Stimulated activated memory B cell treated with anti-CD40 and anti-IgM and Interleukin-4, amounts not matched to agents 10 μg/mL and 1 μg/mL and 100 μg/mL, for 72 hours (primary cell): ENCODE measurements around the gene MAT2A.

Experiments
- ATAC-seq: fragments of 150-1000 bp; cut with Tn5 transposase; 2 replicates; pipeline ENCODE4 v1.10.0; 2021
- H3K27ac Mint-ChIP-seq: one replicate; pipeline ENCODE4 v1.8.0; 2022; ENCODE audit warnings: mild to moderate bottlenecking, mixed read lengths
- H3K27me3 Mint-ChIP-seq: one replicate; pipeline ENCODE4 v1.8.0; 2022; ENCODE audit warnings: mixed read lengths
- H3K36me3 Mint-ChIP-seq: one replicate; pipeline ENCODE4 v1.8.0; 2022; ENCODE audit warnings: mixed read lengths
- H3K4me1 Mint-ChIP-seq: one replicate; pipeline ENCODE4 v1.8.0; 2022; ENCODE audit warnings: mixed read lengths
- H3K4me3 Mint-ChIP-seq: one replicate; pipeline ENCODE4 v1.8.0; 2022; ENCODE audit warnings: mild to moderate bottlenecking, moderate library complexity, mixed read lengths
- H3K9me3 Mint-ChIP-seq: one replicate; pipeline ENCODE4 v1.8.0; 2022; ENCODE audit warnings: mixed read lengths

MAT2A gene

DNA sequence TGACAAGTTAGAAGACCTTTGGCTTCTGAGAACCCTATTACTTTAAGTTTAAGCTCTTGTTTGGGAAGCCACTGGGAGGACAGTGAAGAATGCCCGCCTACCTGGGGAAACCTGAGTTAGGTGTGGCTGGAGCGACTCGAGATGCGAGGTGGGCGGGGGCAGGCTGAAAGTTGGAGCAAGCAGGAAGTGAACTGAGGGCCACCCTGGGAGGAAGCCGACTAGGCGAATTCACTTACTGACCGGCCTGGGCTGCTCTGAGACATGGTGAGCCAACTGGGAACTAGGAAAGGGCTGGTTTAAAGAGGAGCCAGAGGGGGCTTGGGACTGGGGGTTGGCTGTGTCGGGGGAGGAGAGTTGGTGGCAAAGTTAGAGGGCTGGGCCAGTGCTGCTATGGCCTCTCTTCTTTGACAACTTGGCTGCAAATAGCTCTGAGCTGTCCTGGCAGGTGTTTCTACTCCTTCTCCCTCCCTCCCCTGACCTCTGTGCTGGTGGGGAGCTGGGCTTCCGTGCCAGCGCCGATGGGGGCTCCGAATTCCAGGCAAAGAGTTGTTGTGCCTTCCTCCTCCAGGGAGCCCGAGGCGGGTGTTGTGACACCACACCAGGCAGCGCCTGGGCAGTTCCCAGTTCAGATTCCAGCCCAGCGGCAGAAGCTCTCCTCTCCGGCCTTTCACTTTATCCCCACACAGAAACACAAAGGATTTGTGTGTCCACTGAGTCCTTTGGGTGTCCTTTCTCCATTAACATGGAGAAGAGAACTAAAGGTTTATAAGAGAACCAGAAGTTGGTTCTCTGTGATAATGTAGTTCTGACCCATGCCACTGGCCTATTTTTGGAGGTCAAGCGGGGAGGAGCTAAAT is 38.6 kb downstream of the MAT2A start, which contains the start of gene VAMP8:
VAMP8 (plus strand) TSS at position 201 of the 857 bp plus-strand sequence; CDS start at position 262, 61 bp downstream.
- Mint-ChIP-seq H3K4me1 (peaks cover 38% of the 10 kb centered on the region), H3K9me3 (no peaks in the 10 kb centered on the region), H3K36me3 (peaks cover 32% of the 10 kb centered on the region), H3K27ac (peak within 1 kb of the TSS; percentile 88), H3K4me3 (peak within 1 kb of the TSS; percentile 90), H3K27me3 (no peaks in the 10 kb centered on the region)
- peak; percentile 84 for ATAC-seq

DNA sequence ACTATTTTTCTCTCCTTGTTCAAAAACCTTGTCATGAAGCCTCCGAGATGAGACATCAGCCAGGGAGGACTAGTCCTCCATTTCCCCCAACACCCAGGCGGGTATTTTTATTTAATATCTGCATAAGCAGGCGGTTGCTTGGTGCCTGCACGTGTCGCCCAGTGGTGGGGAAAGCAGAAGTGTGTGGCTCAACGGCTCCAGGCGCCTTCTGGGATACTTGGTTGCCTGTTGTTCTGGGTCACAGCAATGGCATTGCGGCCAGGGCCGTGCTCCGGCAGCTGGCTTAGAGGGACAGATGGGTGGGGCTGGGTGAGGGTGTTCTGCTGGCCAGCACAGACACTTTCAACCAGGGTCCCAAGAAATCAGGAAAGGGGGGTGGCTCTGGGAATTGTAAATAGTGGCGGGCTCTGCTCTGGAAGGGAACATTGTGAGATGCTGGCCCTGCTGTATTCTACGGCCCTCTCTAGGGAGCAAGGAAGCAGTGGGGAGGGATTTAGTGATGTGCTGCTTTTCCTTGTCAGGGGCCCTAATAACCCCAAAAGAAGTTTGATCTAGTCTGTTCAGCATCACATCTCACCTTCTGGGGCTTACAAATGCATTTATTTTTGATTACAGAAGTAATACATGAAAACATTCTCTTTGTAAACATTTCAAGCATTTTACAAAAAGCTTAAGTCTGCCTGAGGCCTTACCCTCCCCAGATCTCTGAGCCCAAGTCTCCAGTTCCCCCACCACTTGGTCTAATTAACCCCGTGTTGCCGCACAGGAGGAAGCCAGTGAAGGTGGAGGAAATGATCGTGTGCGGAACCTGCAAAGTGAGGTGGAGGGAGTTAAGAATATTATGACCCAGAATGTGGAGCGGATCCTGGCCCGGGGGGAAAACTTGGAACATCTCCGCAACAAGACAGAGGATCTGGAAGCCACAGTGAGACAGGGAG is 39.5 kb downstream of the MAT2A start:
- ATAC-seq = peak; percentile 81
- Mint-ChIP-seq H3K4me1 (peaks cover 44% of the 10 kb centered on the region), H3K27ac (peak overlapping the region; percentile 88), H3K4me3 (peak overlapping the region; percentile 90), H3K9me3 (no peaks in the 10 kb centered on the region), H3K36me3 (peaks cover 36% of the 10 kb centered on the region), H3K27me3 (no peaks in the 10 kb centered on the region)

DNA sequence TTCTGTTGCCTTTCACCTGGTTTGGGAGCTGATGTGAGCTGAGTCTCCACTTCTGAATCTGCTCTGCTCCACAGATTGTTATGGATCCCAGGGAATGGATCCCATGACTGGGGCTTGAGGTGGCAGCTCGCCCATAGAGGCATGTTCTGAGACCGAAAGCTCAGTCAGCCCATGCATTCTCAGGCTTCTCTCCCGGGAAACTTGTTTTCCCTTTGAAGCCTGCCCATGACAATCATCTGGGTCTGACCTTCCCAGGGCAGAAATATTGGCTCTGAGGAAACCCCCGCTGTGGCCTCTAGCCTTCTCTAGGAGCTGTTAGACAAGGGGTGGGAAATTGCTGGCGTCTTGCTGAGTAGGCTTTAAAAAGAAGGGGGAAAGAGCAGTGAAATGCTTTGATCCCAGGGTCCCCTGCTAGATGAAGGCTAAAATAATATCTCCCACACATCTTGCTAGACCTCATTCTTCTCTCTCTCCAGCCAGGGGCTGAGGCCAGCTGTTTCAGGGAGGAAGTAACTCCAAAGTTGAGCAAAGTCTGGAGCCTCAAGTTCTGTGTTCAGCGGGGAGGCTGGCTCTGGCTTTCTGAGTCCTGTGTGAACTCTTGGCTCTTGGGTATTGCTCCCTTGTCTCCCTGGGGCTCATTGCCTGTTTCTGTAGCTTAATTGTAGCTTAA is 40.4 kb downstream of the MAT2A start:
- H3K4me3 Mint-ChIP-seq = peak overlapping the region; percentile 90
- no peak for ATAC-seq
- no peaks in the 10 kb centered on the region for H3K27me3 Mint-ChIP-seq
- no peaks in the 10 kb centered on the region for H3K9me3 Mint-ChIP-seq
- H3K36me3 Mint-ChIP-seq = peaks cover 36% of the 10 kb centered on the region
- H3K4me1 Mint-ChIP-seq = peaks cover 48% of the 10 kb centered on the region
- H3K27ac Mint-ChIP-seq = peak overlapping the region; percentile 88

DNA sequence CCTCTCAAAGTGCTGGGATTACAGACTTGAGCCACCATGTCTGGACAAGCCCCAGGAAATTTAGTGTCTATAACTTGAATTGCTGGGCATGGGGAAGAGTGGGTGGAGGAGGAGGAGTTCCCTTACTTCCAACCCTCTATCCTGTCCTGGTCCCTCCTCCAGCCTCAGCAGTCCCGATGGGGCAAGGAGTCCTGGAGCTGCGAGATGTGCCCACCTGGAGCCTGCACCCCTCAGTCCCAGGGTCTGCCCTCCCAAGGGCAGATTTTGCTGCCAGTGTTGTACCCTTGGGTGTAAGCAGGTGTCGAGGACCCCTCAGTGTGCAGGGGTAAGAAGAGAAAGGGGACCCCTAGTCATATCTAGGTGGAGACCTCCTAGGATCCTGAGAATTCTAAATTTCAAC is 41.2 kb downstream of the MAT2A start:
- Mint-ChIP-seq H3K4me1 (peaks cover 55% of the 10 kb centered on the region), H3K27ac (peak overlapping the region; percentile 88), H3K9me3 (no peaks in the 10 kb centered on the region)

DNA sequence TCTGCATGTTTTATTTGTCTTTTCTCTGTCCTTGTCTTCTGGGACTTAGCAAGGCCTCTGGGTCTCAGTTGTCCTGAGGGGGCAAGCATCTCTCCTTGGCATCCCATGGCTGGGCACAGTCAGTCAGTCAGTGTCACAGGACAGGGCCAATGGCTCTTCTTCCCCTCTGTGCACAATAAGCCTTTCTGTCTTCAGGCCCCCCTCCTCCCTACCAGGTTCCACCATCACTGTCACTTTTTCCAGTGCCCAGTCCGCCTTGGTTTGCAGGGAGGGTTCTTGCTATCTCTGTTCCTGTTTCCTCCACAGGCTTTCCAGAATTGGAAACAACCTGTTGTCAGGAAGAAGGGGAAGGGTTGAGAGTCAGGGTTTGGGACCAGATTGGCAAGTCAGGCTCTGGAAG is 43.5 kb downstream of the MAT2A start:
- H3K27ac Mint-ChIP-seq = peak overlapping the region; percentile 69
- H3K9me3 Mint-ChIP-seq = no peaks in the 10 kb centered on the region
- ATAC-seq = no peak
- no peak overlapping the region for H3K4me3 Mint-ChIP-seq
- H3K36me3 Mint-ChIP-seq = peaks cover 41% of the 10 kb centered on the region
- peaks cover 66% of the 10 kb centered on the region for H3K4me1 Mint-ChIP-seq
- H3K27me3 Mint-ChIP-seq = no peaks in the 10 kb centered on the region

More for the DNA sequence above, 41.2 kb downstream of the MAT2A start:
- ATAC-seq = no peak
- H3K4me3 Mint-ChIP-seq = no peak overlapping the region
- no peaks in the 10 kb centered on the region for H3K27me3 Mint-ChIP-seq
- H3K36me3 Mint-ChIP-seq = peaks cover 38% of the 10 kb centered on the region

DNA sequence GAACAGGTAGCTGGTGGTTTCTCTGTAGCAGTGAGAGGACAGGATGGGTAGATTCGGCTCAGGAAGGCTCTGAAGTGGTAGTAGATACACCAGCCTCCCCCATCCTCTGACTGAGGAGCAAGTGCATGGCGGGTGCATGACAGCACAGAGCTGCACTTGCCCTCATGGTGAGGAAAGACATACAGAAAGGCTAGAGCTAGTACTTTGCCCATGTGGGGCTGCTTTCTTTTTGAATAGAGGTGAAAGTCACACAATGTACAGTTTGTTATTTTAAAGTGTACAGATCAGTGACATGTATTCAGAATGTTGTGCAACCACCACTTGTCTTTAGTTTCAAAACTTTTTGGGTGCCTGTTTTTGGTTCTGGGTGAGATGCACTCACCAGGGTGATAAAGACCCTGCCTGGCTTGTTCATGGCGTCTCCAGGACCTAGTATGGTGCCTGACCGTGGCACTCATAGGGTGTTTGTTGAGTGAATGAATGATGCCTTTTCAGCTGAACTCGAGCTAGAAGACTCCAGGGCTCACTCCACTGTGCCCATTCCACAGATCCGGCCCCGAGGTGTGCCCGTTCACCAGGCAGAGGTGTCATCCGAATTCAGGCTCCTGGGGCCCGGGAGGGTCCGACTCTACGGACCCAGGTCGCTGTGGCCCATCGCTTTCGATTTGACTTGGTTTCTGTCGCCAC is 44.8 kb downstream of the MAT2A start:
- Mint-ChIP-seq H3K4me1 (peaks cover 60% of the 10 kb centered on the region), H3K9me3 (no peaks in the 10 kb centered on the region), H3K4me3 (peak overlapping the region; percentile 77), H3K27me3 (no peaks in the 10 kb centered on the region), H3K36me3 (peaks cover 38% of the 10 kb centered on the region), H3K27ac (peak overlapping the region; percentile 69)
- ATAC-seq = no peak

DNA sequence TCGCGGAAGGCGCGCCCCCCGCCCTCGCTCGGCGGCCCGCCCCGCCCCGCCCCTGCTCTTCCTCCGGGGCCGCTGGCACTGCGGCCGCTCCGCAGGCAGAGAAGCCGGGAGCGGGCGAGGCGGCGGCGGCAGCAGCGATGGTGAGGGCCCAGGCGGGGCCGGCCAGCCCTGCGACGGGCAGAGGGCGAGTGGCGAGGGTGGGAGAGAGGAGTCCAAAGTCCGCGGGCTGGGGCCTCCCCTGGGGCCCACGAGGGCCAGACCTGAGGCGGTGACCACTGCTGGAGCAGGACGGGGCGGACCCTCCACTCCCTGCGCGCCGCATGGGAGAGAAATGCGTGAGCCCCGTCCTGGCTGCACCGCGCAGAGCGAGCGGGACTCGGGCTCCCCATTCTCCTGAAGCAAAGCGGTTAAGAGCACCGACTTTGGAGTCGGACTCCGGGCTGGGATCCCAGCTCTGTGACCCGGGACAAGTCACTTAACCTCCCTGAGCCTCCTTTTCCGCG is 45.4 kb downstream of the MAT2A start, which contains the start of gene VAMP5:
VAMP5 (plus strand) TSS at position 78 of the 503 bp plus-strand sequence; CDS start at position 138, 60 bp downstream.
- peak within 1 kb of the TSS; percentile 77 for H3K4me3 Mint-ChIP-seq
- peaks cover 33% of the 10 kb centered on the region for H3K36me3 Mint-ChIP-seq
- peak within 1 kb of the TSS; percentile 69 for H3K27ac Mint-ChIP-seq
- no peaks in the 10 kb centered on the region for H3K9me3 Mint-ChIP-seq
- peak; percentile 70 for ATAC-seq
- H3K4me1 Mint-ChIP-seq = peaks cover 54% of the 10 kb centered on the region
- H3K27me3 Mint-ChIP-seq = no peaks in the 10 kb centered on the region

DNA sequence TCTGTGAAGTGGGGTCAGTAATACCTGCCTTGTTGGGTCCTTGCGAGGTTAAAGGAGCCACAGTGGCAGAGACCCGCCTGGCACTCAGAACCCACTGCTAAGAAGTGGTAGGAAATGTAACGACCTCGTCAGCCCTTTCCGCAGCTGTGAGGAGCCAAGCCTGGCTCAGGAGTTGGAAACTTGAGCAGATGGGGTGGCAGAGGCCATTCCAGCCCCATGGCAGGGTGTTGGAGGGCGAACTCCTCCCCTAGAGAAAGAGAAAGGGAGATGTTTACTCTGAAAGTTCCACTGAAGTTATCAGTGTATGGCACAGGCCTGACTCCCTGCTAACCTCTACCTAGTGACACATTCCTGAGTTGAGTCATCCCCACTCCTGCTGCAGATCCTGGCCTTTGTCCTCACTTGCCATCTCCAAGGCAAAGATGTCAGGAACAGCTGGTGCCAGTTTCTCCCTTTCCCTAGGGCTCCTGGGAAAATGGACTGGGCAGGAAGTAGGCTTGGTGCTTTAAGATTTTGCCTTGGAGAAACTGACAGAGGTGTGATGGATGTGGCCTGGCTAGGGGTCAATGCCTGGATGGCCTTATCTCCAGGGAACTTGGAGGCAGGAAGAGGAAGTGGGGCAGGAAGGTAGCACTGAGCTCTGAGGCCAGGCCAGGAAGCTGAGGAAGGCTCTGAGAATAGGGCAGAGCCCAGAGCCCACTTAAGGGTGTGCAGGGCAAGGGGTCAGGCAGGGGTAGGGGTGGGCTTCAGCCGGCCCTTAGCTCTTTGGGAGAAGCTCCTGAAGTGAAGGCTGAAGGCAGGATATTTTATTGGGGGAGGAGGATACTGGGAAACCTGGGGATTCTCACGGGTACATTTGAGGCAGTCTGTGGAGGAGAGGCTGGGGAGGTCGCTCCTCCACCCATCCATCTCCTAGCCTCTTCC is 46.2 kb downstream of the MAT2A start:
- H3K9me3 Mint-ChIP-seq = no peaks in the 10 kb centered on the region
- ATAC-seq = peak; percentile 64
- H3K36me3 Mint-ChIP-seq = peaks cover 27% of the 10 kb centered on the region
- H3K4me3 Mint-ChIP-seq = peak overlapping the region; percentile 77
- peaks cover 47% of the 10 kb centered on the region for H3K4me1 Mint-ChIP-seq
- H3K27ac Mint-ChIP-seq = peak overlapping the region; percentile 69
- no peaks in the 10 kb centered on the region for H3K27me3 Mint-ChIP-seq

DNA sequence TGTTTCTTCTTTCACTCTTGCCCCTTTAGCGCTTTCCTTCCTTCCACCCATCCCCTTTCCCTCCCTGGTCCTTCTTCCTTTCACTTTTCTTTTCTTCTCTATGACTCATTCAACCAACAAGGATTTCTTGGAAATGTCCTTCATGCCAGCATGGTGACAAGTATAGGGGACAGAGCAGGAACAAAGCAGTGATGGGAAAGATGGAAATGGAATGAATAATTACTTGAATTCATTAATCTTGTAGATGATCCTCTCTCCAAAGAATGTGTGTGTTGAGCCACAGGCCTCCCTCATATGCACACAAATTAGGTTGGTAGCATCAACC is 46.8 kb downstream of the MAT2A start:
- peaks cover 23% of the 10 kb centered on the region for H3K36me3 Mint-ChIP-seq
- no peak for ATAC-seq
- H3K27ac Mint-ChIP-seq = peak overlapping the region; percentile 69
- peak overlapping the region; percentile 12 for H3K4me3 Mint-ChIP-seq
- no peaks in the 10 kb centered on the region for H3K27me3 Mint-ChIP-seq
- H3K4me1 Mint-ChIP-seq = peaks cover 43% of the 10 kb centered on the region
- no peaks in the 10 kb centered on the region for H3K9me3 Mint-ChIP-seq

DNA sequence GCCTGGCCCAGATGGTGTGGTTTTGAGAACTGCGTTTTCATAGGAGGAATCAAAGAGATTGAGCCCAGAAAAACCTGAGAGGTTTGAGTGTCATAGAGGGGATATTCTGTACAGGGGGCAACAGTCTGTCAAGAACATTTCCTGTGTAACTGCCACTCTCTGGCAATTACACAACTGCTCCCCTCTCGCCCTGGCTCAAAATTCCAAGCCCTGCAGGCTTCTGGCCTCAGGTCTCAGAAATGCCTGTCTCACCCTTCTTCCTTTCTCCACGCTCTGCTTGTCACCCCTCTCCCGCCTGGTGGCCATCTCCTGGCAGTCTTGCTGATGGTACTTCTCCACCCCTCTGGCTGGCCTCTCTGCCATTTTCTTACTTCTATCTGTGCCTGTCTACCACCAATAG is 49.3 kb downstream of the MAT2A start:
- H3K36me3 Mint-ChIP-seq = peaks cover 5% of the 10 kb centered on the region
- no peak for ATAC-seq
- H3K9me3 Mint-ChIP-seq = no peaks in the 10 kb centered on the region
- no peak overlapping the region for H3K4me3 Mint-ChIP-seq
- peak overlapping the region; percentile 18 for H3K27ac Mint-ChIP-seq
- no peaks in the 10 kb centered on the region for H3K27me3 Mint-ChIP-seq
- H3K4me1 Mint-ChIP-seq = peaks cover 29% of the 10 kb centered on the region

DNA sequence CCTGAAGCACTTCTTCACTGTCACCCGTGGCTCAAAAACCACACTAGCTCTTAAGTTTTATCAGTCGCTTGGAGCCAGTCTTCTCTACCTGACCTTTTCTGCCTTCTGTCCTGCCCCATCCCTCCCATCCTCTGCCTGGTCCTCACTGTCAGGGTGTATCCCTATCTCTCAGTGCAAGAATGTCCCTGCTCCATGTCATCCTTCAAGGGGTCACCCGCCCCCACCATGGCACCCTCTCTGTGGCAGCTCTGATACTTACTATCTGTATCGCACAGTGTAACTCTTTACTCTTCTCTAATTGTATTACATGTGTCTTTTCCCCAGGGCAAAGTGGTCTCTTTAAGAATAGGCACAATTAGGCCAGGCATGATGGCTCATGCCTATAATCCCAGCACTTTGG is 49.7 kb downstream of the MAT2A start:
- no peak overlapping the region for H3K4me3 Mint-ChIP-seq
- no peaks in the 10 kb centered on the region for H3K9me3 Mint-ChIP-seq
- ATAC-seq = no peak
- peak overlapping the region; percentile 18 for H3K27ac Mint-ChIP-seq
- peaks cover 5% of the 10 kb centered on the region for H3K36me3 Mint-ChIP-seq
- peaks cover 25% of the 10 kb centered on the region for H3K4me1 Mint-ChIP-seq
- no peaks in the 10 kb centered on the region for H3K27me3 Mint-ChIP-seq

DNA sequence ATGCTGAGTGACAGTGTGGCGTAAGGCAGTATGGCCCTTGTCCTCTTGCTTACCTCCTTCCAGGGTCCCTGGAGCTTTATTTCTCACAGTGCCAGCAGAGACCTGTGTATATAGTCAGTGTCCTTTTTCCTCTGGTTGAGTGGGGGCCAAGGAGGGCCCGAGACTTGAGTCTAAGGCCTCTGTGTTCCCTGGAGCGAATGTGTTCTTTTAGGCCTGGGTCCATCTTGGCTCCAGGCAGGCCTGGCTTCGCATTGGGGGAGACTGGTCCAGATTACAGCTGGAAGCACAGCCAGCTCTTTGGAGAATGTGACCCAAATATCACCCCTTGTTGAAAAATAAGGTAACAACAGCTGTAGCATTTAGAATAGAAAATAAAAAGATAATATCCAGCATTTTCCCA is 50.2 kb downstream of the MAT2A start:
- H3K4me1 Mint-ChIP-seq = peaks cover 26% of the 10 kb centered on the region
- ATAC-seq = no peak
- H3K27ac Mint-ChIP-seq = peak overlapping the region; percentile 18
- peaks cover 5% of the 10 kb centered on the region for H3K36me3 Mint-ChIP-seq
- no peaks in the 10 kb centered on the region for H3K9me3 Mint-ChIP-seq
- no peak overlapping the region for H3K4me3 Mint-ChIP-seq
- no peaks in the 10 kb centered on the region for H3K27me3 Mint-ChIP-seq

DNA sequence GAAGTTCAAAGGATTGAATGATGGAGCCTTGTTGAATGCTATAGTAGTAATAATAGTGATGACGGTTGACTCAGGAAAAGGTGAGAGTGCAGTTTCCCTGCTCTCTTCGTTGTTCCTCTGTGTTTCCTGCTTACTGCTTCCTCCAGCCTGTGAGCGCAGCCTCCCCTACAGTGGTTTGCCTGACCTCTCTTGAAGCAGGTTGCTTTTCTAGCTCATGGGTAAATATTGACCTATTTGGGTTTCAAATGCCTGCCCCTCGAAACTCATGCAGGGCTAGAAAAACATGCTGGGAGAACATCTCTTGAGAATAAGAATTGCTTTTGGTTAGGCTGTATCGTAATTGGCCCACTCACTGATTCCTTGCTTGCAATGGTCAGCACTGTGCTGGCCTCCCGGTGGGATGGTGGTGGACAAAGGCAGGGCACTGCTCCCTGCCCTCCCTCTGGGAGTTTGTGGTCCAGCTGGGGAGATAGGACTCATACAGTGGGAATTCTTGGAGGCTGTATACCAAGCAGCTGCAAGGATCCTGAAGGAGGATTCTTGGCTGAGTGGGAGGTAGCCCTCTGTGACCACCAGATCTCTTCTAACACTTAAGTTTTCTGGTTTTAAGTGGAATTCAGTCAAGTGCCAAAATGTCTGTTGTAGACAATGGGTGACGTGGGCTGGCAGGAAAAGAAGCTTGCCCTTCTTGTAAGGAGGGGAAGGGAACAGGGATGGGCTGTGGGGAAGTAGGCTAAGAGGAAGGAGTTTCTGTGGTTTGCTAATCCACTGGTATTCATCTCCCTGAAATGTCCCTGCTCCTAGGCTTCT is 51.2 kb downstream of the MAT2A start:
- ATAC-seq = no peak
- Mint-ChIP-seq H3K27ac (no peak overlapping the region), H3K27me3 (no peaks in the 10 kb centered on the region), H3K4me3 (no peak overlapping the region), H3K4me1 (peaks cover 29% of the 10 kb centered on the region), H3K9me3 (no peaks in the 10 kb centered on the region), H3K36me3 (peaks cover 3% of the 10 kb centered on the region)
